Activated T-cell treated with anti-CD3 and anti-CD28 coated beads for 24 hours (primary cell): ENCODE measurements around the gene LYRM4.

Experiments
- DNase-seq: peaks from one replicate; pipeline ENCODE4 v3.0.0-alpha.2; 2020; ENCODE audit warnings: low read depth

LYRM4 gene

DNA sequence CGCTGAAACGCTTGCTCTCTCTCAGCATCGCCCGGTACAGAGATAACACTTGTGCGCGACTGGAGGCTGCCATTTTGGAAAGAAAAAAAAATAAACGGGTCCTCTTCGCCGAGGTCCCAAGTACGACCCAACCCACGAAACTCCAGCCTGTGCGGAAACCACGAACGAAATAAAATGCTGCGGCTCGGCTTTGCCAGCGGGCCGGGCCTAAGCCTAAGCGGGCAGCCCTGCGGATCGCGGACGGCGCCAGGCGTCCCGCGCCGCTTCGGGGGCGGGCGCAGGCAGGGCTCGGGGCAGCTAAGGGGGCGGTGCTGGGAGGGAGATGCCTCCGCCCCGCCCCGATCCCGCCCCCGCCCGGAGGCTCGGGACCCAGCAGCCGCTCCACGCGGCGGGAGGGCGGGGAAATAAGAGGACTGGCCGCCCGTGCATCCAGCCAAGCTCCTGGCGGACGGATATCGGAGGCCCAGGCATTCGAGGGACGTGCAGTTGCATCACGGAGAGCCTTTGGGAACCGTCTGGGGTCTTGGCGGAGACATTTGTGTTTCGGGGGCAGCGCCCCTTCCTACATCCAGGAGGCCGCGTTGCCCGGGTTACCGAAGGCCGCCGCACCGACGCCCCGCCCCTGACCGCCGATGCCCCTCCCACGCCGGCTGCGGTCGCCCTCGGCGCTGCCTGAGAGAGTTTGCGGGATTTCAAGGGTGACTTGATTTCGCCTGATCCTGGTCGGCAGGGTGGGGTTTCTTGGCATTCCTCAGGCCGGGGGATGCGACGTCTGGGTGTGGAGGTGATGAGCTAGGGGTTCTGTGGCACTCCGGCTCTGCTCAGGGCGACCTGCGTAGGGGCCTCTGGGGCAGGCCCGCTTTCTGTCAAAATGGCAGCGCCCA is at the start of gene LYRM4, which contains the start of gene FARS2:
TSS of gene LYRM4 (minus strand) at position 290 of the 884 bp plus-strand sequence. CDS start at position 73, 217 bp downstream.
TSS of gene FARS2 (plus strand) at position 853 of the 884 bp plus-strand sequence.
- peak; percentile 85 for DNase-seq

DNA sequence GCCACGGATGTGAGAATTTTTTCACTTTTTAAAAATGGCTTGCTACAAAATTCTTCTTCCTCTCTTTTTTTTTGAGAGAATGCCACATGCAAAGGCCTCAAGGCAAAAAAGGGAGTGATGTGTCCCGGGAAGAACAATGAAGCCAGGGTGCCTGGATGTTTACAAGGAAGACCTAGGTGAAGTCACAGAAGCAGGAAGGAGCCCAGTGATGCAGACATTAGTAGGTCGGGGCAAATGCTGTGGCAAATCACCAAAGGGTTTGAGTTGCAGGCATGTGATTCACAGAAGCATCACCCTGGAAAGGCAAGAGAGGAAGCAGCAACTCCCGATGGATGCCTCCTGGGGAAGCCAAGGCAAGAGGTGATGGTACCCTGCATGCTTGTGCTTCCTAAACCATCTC is 47.3 kb upstream of the LYRM4 start:
- DNase-seq: no peak

DNA sequence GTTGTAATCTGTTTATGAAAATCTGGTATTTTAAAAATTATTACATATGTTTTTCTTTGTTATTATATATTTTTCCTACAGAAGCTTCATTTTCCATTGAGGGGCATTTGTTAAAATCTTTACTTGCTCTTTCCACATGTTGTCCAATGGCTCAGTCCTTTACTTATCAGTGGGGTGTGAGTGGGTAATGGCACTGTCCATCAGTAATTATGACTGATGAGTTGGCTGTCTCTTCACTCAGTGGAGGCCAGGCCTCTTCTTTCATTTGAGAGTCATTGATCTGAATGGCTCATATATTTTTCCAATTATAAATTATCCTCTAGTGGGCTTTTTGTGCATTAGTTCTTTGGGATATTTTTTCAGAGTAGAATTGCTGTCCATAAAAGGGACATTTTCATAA is 46.3 kb upstream of the LYRM4 start:
- DNase-seq: no peak

DNA sequence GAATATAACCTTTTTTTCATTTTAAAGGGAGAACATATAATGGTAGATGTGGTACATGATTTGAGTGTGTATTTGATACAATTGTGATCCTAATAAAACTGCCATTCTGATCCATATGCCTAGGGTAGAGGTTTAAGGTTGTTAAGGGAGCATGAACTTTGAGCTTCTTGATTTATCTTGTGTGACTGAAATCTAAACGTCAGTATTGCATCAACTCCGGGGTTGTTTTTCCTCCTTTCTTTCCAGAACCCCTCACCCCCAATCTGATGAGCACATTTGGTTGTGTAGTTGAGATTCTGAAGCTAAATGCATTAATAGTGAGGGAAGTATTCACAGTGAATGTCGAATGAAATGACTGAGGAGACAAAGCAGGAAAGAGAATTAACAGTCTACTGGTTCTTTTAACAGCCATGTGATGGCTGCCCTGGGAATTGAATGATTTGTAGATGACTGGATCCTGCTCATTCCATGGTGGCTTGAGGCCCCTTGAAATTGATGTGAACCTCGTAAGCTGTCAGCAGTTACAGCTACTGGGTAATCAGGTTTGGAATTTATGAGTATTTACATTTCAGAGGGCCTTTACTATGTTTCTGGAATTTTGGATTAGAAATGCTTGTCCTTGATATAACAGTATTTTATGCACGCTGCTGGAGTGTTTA is 45.3 kb upstream of the LYRM4 start:
- DNase-seq: no peak

DNA sequence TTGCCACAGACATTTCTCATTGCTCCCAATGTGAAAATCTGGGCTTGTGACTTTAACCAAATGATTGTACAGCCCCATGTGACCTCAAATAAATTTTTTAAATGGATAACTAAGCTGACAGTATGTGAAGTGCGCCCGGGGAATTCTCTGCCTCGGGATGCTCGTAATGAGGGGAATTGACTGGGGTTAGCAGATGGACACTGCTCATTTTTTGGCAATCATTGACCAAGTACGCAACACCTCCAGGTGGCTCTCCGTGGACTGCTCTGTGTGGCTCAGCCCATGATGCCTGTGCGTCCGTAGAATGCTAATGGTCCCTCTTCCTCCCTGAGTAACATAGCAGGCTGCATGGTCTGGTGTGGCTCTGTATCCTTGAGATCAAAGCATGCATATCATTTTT is 42.9 kb upstream of the LYRM4 start:
- DNase-seq: no peak

DNA sequence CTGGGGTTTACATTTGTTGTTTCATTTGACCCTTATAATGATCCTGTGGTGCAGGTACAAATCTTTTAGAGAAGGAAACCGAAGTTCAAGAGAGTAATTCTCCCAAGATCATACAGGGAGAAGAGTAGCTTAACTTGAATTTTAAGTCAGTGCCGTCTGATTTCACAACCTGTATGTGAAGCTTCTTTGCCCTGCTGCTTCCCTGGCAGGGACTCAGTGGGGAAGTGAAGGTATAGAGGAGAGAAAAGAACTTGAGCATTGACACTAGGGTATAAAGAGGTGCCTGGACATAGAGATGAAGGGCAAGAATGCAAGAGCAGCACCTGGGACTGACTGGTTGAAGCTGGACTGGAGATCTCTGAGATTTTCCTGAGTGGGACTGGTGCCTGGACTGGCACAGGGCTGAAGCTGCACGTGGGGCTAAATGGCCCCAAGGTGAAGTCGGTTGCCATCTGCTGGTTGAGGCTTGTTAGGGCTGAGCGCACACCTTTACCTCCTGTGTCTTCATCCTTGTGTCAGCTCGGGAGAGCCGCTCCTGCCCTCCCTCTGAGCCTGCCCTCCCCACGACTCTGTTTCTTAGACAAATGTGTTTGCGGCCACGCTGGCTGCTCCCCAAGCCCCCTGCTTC is 42.4 kb upstream of the LYRM4 start:
- DNase-seq: peak; percentile 36

DNA sequence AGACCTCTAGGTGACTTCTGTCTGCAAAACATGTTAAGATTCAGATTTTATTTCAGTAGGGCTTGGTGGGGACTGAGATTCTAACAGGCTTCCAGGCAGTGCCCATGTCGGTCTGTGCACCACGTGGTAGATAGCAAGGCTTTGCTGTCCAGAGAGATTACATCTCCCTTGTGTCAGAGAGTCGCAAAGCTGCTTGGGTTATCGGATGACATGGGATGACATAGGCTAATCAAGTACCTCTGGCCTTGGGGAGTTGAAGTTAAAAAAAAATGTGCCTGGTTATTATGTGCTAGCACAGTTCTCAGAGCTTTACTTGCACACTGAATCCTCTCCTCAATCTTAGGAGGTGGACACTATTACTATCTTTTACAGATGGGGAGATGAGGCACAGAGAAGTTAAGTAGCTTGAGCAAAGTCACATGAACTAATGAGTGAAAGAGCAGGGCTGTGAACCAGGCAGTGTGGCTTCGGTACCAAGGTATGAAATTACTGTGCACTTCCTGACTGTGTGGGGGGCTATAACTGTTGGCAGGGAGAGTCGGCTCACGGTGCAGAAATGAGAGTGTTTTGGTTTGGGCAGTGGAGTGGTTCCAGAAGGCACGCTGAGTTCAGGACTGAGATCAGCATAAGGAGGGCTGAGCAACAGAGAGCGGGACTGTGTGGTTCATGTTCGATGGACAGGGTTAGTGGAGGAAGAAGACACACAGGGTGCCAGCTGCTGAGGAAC is 41.6 kb upstream of the LYRM4 start:
- peak; percentile 29 for DNase-seq

DNA sequence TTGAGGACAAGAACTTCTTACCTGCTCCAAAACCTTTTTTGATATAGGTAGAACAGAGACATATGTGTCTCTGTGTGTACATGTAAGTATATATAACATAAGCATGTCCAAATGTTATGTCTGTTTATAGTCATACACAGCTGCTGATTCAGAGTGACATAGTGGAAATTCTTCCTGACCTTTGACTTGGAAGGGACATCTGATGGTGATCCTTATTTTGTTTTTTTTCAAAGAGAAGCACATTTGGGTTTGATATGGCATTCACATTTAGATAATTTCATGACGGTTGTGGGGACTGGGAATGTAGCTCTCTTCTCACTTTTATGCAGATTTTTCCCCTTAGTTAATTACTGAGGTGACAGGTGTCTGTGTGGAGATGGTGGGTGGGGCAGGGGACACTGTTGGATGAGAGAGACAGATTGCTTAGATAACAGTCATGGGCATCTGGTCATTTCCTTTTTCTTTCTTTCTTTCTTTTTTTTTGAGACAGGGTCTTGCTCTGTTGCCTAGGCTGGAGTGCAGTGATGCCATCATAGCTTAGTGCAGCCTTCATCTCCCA is 39.5 kb upstream of the LYRM4 start:
- no peak for DNase-seq

DNA sequence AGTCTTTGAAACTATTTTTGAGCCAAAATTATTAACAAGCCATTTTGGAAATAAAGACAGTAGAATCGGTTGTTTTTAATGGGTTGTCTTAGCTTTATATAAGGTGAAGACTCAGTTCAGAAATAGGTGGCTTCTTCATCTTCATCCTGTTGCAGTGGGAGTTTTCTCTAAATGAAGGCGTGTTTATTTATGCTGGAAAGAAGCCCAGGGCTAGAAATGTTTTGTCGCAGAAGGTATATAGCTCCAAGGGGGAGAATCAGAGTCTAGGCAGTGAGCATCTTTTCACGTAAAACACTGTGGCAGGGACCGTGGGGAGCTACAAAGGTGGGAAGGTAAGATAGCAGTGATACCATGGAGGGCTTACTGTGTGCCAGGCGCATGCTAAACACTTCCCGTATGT is 34.9 kb upstream of the LYRM4 start:
- DNase-seq: no peak

DNA sequence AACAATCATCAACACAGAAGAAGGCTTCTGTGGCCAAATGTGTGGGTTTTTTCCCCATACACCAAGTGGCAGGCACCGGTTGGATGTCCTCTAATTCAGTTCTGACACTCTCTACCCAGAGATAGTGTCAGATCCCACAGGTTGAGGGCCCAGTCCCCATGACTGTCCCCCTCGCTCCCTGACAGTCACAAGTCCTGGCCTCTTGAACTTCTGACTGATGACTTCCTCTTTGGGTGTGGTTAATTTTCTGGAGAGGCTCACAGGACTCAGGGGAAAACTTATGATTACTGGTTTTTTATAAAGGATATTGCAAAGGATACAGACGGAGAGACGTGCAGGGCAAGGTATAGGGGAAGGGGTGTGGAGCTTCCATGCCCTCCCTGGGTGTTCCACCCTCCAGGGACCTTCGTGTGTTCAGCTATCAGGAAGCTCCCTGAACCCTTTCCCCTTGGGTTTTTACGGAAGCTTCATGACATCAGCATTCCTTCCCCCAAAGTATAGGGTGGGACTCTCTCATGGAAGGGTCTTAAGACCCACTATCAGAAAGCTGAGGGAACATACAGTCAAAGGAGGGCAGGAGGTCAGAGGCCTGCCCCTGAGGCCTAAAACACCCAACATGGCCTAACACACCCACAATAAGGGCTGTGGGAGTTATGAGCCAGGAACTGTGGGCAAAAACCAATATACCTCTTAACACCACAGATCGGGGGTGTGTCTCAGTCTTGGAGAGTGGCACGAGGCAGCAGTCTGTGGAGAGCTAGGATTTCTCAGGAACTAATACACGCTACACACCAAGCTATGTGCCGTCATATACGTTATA is 33.9 kb upstream of the LYRM4 start:
- no peak for DNase-seq

DNA sequence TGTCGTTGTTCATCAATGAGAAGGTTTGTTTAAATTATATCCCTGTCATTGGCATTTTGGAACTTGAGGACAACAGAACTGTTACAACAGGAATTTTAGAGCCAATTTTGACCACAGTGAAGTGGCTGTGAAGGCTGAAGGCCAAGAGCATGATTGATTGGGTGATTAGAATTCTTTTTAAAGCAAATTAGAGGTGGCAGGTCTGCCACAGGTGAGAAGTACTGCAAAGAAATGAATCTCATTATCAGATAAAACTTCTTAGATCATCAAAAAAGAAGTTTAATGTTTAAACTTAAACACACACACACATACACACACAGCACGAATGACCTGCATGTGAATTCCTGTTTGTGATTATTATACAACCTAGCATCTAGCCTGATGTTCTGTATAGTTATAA is 32.9 kb upstream of the LYRM4 start:
- DNase-seq: no peak

DNA sequence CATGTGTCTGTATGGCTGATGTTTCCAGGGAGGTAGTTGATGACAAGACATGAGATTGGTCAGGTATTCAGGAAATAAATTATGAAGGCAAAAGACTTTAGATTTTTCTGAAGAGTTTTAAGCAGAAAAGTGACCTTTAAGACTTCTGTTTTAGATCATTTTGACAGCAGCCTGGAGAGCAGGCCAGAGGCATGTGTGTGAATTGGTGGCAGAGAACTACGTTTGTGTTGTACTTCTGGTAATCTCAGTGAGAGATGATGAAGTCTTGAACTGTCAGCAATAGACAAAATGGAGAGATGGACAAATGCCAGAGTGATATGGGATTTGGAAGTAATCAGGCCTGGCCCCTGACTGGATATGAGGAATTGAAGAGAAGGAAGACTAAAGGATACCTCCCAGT is 31.4 kb upstream of the LYRM4 start:
- no peak for DNase-seq

DNA sequence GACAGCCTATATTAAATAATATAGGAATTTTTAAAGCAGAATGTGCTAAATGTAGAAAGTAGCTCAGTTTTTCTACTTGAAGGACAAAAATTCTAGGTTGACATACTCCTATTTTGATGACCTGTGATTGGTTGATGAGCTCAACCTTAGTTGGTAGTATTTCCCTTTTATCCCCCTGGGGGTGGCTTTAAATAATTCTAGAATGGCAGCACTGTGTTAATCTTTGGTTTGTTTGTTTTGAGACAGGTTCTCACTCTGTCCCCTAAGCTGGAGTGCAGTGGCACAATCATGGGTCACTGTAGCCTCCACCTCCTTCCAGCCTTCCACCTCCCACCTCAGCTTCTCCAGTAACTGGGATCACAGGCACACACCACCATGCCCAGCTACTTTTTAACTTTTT is 29.8 kb upstream of the LYRM4 start:
- no peak for DNase-seq

DNA sequence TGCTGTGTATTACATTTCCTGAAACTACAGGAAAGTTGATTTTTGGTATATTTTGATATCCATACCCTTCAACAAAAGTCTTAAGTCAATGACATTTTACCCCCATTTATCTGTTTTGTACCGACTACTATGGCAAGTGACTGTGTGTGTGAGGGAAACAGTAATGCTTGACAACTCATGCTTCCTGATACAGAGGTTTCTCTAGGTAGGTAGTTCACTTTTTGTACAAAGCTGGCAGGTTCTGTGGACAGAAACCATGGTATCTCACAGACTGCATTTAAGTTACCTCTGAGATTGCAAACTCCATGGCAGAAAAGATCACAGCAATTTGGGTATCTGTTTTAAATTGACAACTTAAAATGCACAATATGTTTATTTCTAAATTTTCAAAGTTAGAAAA is 29.3 kb upstream of the LYRM4 start:
- DNase-seq: no peak

DNA sequence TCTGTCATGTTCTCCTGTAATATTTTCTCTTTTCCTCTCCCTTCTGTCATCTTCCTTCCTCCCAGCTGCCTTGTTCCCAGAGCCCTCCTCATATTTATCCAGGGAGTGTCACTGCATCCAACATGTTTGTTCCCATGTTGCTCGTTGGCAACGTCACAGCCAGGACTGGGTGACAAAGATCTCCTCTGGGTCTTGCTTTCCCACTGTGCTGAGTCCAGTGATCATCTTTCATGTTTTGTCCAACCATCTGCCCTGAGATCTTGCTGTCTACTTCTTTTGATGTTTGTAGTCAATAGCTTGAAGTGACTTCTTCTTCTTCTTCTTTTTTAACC is 27.2 kb upstream of the LYRM4 start:
- no peak for DNase-seq

DNA sequence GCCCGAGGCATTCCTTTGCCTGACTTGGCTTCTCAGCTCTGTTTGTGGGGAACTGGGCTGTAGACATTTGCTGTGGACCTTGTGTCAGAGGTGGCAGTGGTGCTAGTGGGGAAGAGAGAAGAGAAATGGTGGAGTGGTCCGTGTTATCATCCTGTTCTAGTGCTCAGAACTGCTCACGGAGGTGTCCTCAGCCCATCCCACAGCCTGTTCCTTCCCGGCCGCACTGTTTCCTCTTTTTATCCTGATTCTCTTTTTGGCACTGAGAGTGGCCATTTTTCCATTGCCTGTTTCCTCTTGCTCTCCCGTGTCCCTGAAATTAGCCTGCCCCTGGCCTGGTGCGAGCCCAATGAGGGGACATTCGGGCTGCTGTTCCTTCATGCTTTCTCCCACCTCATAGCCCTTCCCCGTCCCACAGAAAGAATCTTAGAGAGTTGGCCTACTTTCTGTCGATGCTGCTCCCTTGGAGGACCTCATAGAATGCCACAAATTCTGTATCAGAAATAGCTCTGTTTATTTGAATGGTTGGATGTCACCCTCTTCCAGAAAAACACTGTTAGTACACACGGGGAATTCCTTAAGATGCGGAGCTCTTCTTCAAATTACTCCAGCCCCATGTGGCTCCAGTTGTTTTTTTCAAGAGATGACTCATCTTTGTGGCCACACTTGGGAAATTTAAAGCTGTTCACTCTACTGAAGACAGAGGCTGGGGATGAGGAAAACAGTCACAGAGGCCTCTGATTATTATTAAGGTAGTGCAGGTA is 26.6 kb upstream of the LYRM4 start:
- no peak for DNase-seq

DNA sequence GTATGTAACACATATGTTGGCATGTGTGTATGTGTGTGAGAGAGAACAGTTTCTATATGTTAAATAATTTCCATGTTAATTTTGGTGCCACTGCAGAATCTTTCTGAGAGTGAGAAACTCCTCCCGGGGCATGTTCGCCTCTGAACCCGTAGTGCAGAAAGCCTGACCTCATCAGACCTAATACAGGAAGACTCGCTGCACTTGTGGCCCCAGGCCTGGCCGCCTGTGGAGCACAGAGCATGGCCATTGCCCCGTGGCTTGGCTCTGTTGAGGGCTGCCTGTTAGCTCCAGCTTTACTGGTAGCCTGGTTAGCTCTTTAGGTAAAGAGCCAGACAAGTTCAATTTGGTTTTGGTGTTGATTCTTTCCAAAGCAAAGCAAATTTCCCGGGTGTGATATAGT is 26.0 kb upstream of the LYRM4 start:
- no peak for DNase-seq

DNA sequence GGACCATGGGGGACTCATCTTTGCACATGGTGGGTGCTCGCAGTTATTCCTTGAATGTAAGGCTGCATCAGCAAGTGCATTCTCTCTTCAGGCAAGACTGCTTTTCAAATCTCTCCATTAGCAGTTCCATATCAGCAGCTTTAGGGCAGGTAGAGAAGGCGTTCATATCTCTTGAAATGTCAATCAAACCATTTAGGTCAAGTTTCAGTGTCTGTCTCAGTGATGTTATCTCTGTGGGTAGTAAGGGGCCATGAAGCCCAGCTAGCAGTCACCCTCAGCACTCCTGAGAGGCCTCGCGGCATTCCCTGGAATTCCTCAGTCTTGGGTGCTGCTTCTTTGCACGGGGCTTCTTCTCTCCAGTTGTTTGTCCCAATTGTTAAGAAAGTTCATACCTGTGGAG is 24.8 kb upstream of the LYRM4 start:
- DNase-seq: no peak

DNA sequence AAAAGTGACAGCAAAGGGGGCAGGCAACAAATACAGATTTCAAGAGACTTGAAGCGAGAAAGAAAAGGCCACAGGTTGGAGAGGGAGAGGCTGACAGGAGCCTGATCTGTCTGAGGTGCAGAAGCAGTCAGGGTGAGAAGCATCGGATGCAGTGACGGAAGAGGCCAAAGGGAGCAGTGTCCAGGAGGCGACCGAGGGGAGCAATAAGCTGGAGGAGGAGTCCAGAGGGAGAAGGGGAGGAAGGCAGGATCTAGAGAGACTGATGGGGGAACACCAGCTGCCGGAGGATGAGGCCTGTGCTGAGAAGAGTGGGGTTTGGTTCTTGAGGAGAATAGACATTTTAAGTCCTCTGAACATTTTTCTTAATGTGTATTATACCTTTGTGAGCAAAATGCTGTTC is 24.3 kb upstream of the LYRM4 start:
- no peak for DNase-seq

DNA sequence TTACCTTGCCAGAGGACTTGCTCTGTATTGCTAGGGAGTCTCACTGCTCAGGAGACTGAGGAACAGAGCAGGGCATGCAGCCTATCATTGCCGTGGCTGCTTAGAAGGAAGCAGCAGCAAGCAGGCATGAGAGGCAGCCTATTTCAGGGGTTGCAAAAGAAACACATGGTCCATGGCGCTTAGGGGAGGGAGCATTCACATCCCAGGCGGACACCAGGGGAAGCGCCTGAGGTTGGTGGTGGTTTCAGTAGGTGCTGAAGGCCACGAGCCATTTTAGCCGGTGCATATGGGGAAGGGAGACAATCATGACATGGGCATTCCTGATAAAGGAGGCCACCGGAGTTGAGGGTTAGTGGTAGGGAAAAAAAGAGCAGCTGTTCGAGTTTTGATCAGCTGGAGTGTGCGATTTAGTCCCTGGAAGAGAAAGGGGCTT is 21.5 kb upstream of the LYRM4 start:
- DNase-seq: no peak

DNA sequence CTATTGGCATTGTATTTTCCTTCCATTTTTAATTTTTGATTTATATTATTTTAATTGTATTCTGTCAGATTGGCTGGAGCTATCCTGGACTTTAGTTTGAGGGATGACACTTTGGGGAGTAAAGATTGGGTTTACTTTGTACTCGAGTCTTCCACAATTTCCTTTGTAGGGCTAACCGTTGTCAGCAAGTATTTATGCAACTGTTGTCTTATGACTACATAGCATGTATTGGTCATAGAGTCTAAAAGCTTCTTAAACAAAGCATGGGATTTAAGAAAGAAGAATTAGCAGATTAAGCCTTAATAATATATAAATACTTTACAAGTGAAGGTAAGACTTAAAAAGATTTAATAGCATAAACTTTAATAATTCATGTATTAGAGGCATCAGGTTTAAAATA is 20.2 kb upstream of the LYRM4 start:
- no peak for DNase-seq
